Vagina (tissue), 2 donors: Measurements from ENCODE around the gene TMEM235.

Experiments used
- POLR2A ChIP-seq, 2 donors: fragments of 450-650 bp; IDR thresholded peaks; one replicate each; pipeline ENCODE4 v1.6.1; 2017; ENCODE audit warnings: antibody characterized with exemption in 2 of 2, mild to moderate bottlenecking in 2 of 2, moderate library complexity in 2 of 2
- POLR2AphosphoS5 ChIP-seq, 2 donors: sonication (generic); formaldehyde crosslinking; IDR thresholded peaks; one replicate each; pipeline ENCODE4 v1.9.0; 2017; ENCODE audit warnings: antibody characterized with exemption in 2 of 2, mild to moderate bottlenecking in 2 of 2, low read depth in 1 of 2; ENCODE audit not compliant: insufficient read depth in 1 of 2
- TF ChIP-seq, protein P1 (sequence below), 3 experiments: fragments of 450-650 bp in 2 of 3; fragments of 200-600 bp in 1 of 3; sonication (generic) in 1 of 3; IDR thresholded peaks; one replicate each; pipeline ENCODE4 v1.5.1; 2017 to 2019; ENCODE audit warnings: antibody characterized with exemption in 3 of 3, mild to moderate bottlenecking in 2 of 3, moderate library complexity in 2 of 3

DNA sequence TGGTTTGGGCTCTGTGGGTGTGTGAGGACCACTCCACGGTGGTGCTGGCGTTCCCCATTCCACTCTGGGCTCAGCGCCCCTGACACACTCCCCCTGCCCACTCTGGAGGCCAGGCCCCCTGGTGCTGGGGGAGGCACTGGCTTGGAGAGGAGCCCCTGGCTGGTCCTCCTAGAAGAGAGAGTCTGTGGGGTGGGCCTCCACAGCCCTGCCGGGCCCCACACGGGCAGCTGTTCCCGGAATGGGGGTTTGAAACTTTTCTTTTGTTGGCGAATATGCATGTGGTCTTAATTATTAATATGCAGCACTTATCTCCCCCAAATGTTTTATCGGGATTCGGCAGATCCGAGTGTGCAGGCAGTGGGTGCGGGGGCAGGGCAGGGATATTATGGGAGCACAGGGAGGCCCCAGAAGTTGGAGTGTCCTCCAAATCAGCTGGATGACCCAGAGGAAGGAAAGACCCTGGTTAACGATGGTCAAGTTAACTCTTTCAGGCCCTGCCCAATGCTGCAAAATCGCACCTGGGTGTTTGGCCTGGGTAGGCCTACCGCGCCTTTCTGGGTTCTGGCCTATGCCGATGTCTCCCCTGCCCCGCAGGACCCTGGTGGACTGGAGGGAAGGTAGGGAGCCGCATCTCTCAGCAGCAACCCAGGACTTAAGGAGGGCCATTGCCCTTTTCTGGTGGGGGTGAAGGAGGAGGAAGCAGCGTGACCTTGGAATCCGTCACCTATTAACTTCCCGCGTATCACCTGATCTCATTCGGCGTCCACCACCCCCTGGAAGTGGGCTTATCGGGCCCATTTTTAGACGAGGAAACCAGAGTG lies 36.0 kb downstream of the TMEM235 start:
- TF ChIP-seq POLR2A (IDR thresholded peaks at IDR 0.05) (no peak), POLR2AphosphoS5 (IDR thresholded peaks at IDR 0.05; ENCODE audit: insufficient read depth in 1 of 2, low read depth in 1 of 2) (no peak)
- TF ChIP-seq, protein P1, sequence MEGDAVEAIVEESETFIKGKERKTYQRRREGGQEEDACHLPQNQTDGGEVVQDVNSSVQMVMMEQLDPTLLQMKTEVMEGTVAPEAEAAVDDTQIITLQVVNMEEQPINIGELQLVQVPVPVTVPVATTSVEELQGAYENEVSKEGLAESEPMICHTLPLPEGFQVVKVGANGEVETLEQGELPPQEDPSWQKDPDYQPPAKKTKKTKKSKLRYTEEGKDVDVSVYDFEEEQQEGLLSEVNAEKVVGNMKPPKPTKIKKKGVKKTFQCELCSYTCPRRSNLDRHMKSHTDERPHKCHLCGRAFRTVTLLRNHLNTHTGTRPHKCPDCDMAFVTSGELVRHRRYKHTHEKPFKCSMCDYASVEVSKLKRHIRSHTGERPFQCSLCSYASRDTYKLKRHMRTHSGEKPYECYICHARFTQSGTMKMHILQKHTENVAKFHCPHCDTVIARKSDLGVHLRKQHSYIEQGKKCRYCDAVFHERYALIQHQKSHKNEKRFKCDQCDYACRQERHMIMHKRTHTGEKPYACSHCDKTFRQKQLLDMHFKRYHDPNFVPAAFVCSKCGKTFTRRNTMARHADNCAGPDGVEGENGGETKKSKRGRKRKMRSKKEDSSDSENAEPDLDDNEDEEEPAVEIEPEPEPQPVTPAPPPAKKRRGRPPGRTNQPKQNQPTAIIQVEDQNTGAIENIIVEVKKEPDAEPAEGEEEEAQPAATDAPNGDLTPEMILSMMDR (IDR thresholded peaks at IDR 0.05): no peak
